Parathyroid adenoma (tissue), 2 donors: Measurements from ENCODE around the gene STK32C.

Experiments
- H2AFZ ChIP-seq: fragments of 300-600 bp; sonication (generic); one replicate; pipeline ENCODE4 v1.7.0; 2017; ENCODE audit warnings: antibody characterized with exemption, mild to moderate bottlenecking
- H3K27ac ChIP-seq: fragments of 300-600 bp; sonication (generic); one replicate; pipeline ENCODE4 v1.7.0; 2017
- H3K27me3 ChIP-seq: fragments of 300-600 bp; sonication (generic); one replicate; pipeline ENCODE4 v1.7.0; 2017; ENCODE audit warnings: low read length; ENCODE audit not compliant: control insufficient read depth, insufficient read depth
- H3K36me3 ChIP-seq: fragments of 300-600 bp; sonication (generic); one replicate; pipeline ENCODE4 v1.7.0; 2017; ENCODE audit warnings: low read length; ENCODE audit not compliant: control insufficient read depth, insufficient read depth
- H3K4me1 ChIP-seq: fragments of 300-600 bp; sonication (generic); one replicate; pipeline ENCODE4 v1.7.0; 2017; ENCODE audit warnings: control low read depth
- H3K4me2 ChIP-seq: fragments of 300-600 bp; sonication (generic); one replicate; pipeline ENCODE4 v1.7.0; 2017; ENCODE audit warnings: low read length
- H3K4me3 ChIP-seq: fragments of 300-600 bp; sonication (generic); one replicate; pipeline ENCODE4 v1.7.0; 2017; ENCODE audit warnings: low read depth, low read length
- H3K79me2 ChIP-seq: fragments of 300-600 bp; sonication (generic); one replicate; pipeline ENCODE4 v1.7.0; 2017; ENCODE audit warnings: control low read depth
- H3K9ac ChIP-seq: fragments of 300-600 bp; sonication (generic); one replicate; pipeline ENCODE4 v1.7.0; 2017; ENCODE audit warnings: mild to moderate bottlenecking
- H3K9me3 ChIP-seq: fragments of 300-600 bp; sonication (generic); one replicate; pipeline ENCODE4 v1.7.0; 2017; ENCODE audit warnings: low read length; ENCODE audit not compliant: control insufficient read depth
- CTCF ChIP-seq: fragments of 300-600 bp; sonication (generic); IDR thresholded peaks from one replicate; pipeline ENCODE4 v1.7.0; 2017; ENCODE audit warnings: antibody characterized with exemption, mild to moderate bottlenecking
- donor health status: primary hyperparathyroidism.

STK32C gene

DNA sequence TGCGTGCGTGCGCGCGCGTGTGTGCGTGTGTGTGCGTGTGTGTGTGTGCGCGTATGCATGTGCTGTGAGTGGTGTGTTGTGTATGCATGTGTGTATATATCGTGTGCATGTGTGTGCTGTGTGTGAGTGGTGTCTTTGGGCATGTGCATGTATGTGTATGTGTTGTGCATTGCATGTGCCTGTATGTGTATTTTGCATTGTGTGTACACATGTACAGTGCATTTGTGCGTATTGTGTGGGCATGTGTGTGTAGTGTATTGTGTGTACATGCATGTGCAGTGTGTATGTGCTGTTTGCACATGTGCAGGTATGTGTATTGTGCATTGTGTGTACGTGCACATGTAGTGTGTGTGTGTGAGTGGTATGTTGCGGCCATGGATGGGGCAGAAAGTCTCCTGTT is 127.0 kb downstream of the STK32C start:
- H3K36me3 ChIP-seq, result no peaks in the 10 kb centered on the region
- H2AFZ ChIP-seq, result no peak overlapping the region
- no peak overlapping the region for H3K9ac ChIP-seq
- no peak overlapping the region for H3K4me2 ChIP-seq
- peaks cover 11% of the 10 kb centered on the region for H3K4me1 ChIP-seq
- no peak overlapping the region for H3K4me3 ChIP-seq
- H3K79me2 ChIP-seq, result no peaks in the 10 kb centered on the region
- no peaks in the 10 kb centered on the region for H3K9me3 ChIP-seq
- no peak overlapping the region for H3K27ac ChIP-seq
- TF ChIP-seq CTCF, result no peak
- peaks cover 4% of the 10 kb centered on the region for H3K27me3 ChIP-seq

DNA sequence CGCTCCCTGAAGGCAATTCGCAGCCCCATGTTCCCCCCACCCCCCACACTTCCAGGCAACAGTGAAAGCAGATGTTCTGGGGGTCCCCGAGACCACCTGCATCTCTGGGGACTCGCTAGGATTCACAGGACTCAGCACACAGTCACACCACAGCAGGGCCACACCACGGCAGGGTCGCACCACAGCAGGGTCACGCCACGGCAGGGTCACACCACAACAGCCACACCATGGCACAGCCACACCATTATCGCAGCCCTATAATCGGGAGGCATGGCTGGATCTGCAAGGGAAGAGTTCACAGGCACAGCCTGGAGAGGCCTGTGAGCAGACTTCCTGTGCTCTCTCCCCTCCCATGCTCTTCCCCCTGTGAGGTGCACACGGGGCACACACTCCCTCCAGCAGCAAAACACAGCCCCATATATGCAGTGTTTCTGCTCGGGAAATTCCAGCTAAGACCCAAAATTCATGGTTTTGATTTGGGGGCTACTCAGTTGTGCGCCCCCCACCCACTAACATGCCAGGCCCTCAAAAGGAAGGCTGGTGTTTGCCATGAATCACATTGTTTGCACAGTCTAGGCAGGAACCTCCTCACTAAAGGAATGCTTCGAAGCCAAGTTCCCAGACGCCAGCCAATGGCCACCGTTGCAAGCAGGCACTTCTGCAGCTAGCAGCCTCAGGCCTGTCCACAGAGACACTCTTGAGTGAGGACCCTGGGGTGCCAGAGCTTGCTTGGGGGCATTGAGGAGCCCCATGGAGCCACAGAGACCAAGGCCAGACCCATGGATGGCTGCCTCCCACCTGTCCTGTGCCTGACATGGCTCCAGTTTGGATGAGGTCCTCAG is 128.0 kb downstream of the STK32C start:
- H3K27me3 ChIP-seq, result peaks cover 4% of the 10 kb centered on the region
- H3K9ac ChIP-seq, result no peak overlapping the region
- peaks cover 9% of the 10 kb centered on the region for H3K4me1 ChIP-seq
- no peak for TF ChIP-seq CTCF
- H3K9me3 ChIP-seq, result no peaks in the 10 kb centered on the region
- H3K4me2 ChIP-seq, result no peak overlapping the region
- H3K27ac ChIP-seq, result no peak overlapping the region
- H2AFZ ChIP-seq, result no peak overlapping the region
- H3K36me3 ChIP-seq, result no peaks in the 10 kb centered on the region
- no peaks in the 10 kb centered on the region for H3K79me2 ChIP-seq
- no peak overlapping the region for H3K4me3 ChIP-seq

- peaks cover 9% of the 10 kb centered on the region for H3K4me1 ChIP-seq
- TF ChIP-seq CTCF, result no peak
- H3K27ac ChIP-seq, result no peak overlapping the region
- no peak overlapping the region for H2AFZ ChIP-seq
- H3K9ac ChIP-seq, result no peak overlapping the region
- no peak overlapping the region for H3K4me2 ChIP-seq
- H3K9me3 ChIP-seq, result no peaks in the 10 kb centered on the region
- H3K27me3 ChIP-seq, result peaks cover 9% of the 10 kb centered on the region
- H3K79me2 ChIP-seq, result no peaks in the 10 kb centered on the region
- H3K4me3 ChIP-seq, result no peak overlapping the region
- no peaks in the 10 kb centered on the region for H3K36me3 ChIP-seq
These were observed 128.8 kb downstream of the STK32C start for GRCh38 chr10:132178672-132179545.

GRCh38 chr10:132178046-132178445 is 129.7 kb downstream of the STK32C start:
- peaks cover 9% of the 10 kb centered on the region for H3K27me3 ChIP-seq
- no peaks in the 10 kb centered on the region for H3K9me3 ChIP-seq
- no peak overlapping the region for H3K27ac ChIP-seq
- no peaks in the 10 kb centered on the region for H3K36me3 ChIP-seq
- no peaks in the 10 kb centered on the region for H3K79me2 ChIP-seq
- H3K4me1 ChIP-seq, result peaks cover 9% of the 10 kb centered on the region
- no peak overlapping the region for H3K4me2 ChIP-seq
- no peak overlapping the region for H3K4me3 ChIP-seq
- no peak overlapping the region for H2AFZ ChIP-seq
- no peak overlapping the region for H3K9ac ChIP-seq
- TF ChIP-seq CTCF, result no peak
